ENCODE measurements around the gene CCDC82.

DNA sequence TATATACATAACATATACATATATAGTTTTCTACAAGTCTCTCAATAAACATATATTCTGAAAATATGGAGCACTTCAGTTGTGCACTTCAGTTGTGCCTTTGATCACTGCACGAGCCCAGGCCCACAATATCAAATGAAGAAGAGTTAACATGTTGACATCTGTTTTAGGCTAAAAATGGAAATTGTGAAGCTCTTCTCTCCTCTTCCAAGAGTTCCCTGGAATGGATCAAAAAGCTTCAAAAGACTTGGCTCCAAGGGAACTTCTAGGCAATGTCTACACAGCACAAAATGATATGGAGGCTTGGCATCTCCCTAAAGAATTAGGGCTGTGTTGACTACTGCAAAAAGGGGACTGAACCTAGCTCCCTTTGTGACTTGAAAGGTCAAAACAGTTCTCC lies 83.6 kb downstream of the CCDC82 start:
- TF ChIP-seq, protein P1, sequence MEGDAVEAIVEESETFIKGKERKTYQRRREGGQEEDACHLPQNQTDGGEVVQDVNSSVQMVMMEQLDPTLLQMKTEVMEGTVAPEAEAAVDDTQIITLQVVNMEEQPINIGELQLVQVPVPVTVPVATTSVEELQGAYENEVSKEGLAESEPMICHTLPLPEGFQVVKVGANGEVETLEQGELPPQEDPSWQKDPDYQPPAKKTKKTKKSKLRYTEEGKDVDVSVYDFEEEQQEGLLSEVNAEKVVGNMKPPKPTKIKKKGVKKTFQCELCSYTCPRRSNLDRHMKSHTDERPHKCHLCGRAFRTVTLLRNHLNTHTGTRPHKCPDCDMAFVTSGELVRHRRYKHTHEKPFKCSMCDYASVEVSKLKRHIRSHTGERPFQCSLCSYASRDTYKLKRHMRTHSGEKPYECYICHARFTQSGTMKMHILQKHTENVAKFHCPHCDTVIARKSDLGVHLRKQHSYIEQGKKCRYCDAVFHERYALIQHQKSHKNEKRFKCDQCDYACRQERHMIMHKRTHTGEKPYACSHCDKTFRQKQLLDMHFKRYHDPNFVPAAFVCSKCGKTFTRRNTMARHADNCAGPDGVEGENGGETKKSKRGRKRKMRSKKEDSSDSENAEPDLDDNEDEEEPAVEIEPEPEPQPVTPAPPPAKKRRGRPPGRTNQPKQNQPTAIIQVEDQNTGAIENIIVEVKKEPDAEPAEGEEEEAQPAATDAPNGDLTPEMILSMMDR (IDR thresholded peaks at IDR 0.05) = no peak
- no peak for TF ChIP-seq EZH2 (IDR thresholded peaks at IDR 0.05; ENCODE audit: borderline replicate concordance, insufficient read depth, low read depth, low read length, poor library complexity, severe bottlenecking)

Data from B cell (primary cell).